SK-N-SH treated with all-trans-retinoic acid at 6 μM for 48 hours (cell line): ENCODE results near the gene DNAAF1.

Experiments
- ATAC-seq: fragments of 200-7000 bp; cut with Tn5 transposase; 3 replicates; pipeline ENCODE4 v1.9.1; 2020; ENCODE audit warnings: mild to moderate bottlenecking, moderate library complexity
- ARNTL ChIP-seq: fragments of 450-650 bp; formaldehyde crosslinking; IDR thresholded peaks from 2 replicates; pipeline ENCODE4 v1.5.0; 2020; ENCODE audit warnings: low read depth, mild to moderate bottlenecking, moderate library complexity, borderline replicate concordance
- BACH2 ChIP-seq: fragments of 250-450 bp; sonication (Bioruptor Pico); IDR thresholded peaks from 2 replicates; pipeline ENCODE4 v1.9.0; 2021; ENCODE audit warnings: mild to moderate bottlenecking, borderline replicate concordance
- CREB5 ChIP-seq: fragments of 250-450 bp; sonication (Bioruptor Pico); IDR thresholded peaks from 2 replicates; pipeline ENCODE4 v1.5.1; 2020; ENCODE audit warnings: low read depth, mild to moderate bottlenecking, moderate library complexity
- CSDC2 ChIP-seq: fragments of 250-450 bp; sonication (Bioruptor Pico); IDR thresholded peaks from 2 replicates; pipeline ENCODE4 v1.5.0; 2020; ENCODE audit warnings: mild to moderate bottlenecking, moderate library complexity
- CSRNP3 ChIP-seq: fragments of 250-450 bp; sonication (Bioruptor Pico); IDR thresholded peaks from 2 replicates; pipeline ENCODE4 v1.5.1; 2021; ENCODE audit warnings: mild to moderate bottlenecking, moderate library complexity
- ESRRG ChIP-seq: fragments of 250-450 bp; sonication (Bioruptor Pico); IDR thresholded peaks from 2 replicates; pipeline ENCODE4 v1.6.1; 2021; ENCODE audit warnings: mild to moderate bottlenecking
- GLIS3 ChIP-seq: fragments of 250-450 bp; sonication (Bioruptor Pico); IDR thresholded peaks from 2 replicates; pipeline ENCODE4 v1.5.0; 2020; ENCODE audit warnings: mild to moderate bottlenecking, moderate library complexity
- OSR1 ChIP-seq: fragments of 250-450 bp; sonication (Bioruptor Pico); IDR thresholded peaks from 2 replicates; pipeline ENCODE4 v1.8.0; 2022; ENCODE audit warnings: moderate library complexity, mild to moderate bottlenecking, inconsistent platforms
- POU6F1 ChIP-seq: fragments of 250-450 bp; sonication (Bioruptor Pico); IDR thresholded peaks from 2 replicates; pipeline ENCODE4 v1.8.0; 2021; ENCODE audit warnings: low read depth, mild to moderate bottlenecking, moderate library complexity, borderline replicate concordance
- PPARA ChIP-seq: fragments of 250-450 bp; sonication (Bioruptor Pico); IDR thresholded peaks from 2 replicates; pipeline ENCODE4 v1.5.0; 2020; ENCODE audit warnings: mild to moderate bottlenecking, borderline replicate concordance
- RARB ChIP-seq: fragments of 250-450 bp; sonication (Bioruptor Pico); IDR thresholded peaks from 2 replicates; pipeline ENCODE4 v1.8.0; 2021; ENCODE audit warnings: mild to moderate bottlenecking, moderate library complexity
- SNAI2 ChIP-seq: fragments of 250-450 bp; sonication (Bioruptor Pico); IDR thresholded peaks from 2 replicates; pipeline ENCODE4 v1.5.0; 2020; ENCODE audit warnings: mild to moderate bottlenecking, moderate library complexity
- TCF4 ChIP-seq: fragments of 250-450 bp; sonication (Bioruptor Pico); IDR thresholded peaks from 2 replicates; pipeline ENCODE4 v1.8.0; 2021; ENCODE audit warnings: mild to moderate bottlenecking, moderate library complexity, borderline replicate concordance
- TOX ChIP-seq: fragments of 250-450 bp; sonication (Bioruptor Pico); IDR thresholded peaks from 2 replicates; pipeline ENCODE4 v1.8.0; 2021; ENCODE audit warnings: mild to moderate bottlenecking, moderate library complexity, borderline replicate concordance
- TSHZ2 ChIP-seq: fragments of 250-450 bp; sonication (Bioruptor Pico); IDR thresholded peaks from 2 replicates; pipeline ENCODE4 v1.5.0; 2020; ENCODE audit warnings: mild to moderate bottlenecking, moderate library complexity
- ZC3H10 ChIP-seq: fragments of 250-450 bp; sonication (Bioruptor Pico); IDR thresholded peaks from 2 replicates; pipeline ENCODE4 v1.5.1; 2021; ENCODE audit warnings: mild to moderate bottlenecking, moderate library complexity
- ZFP3 ChIP-seq: fragments of 250-450 bp; sonication (Bioruptor Pico); IDR thresholded peaks from 2 replicates; pipeline ENCODE4 v1.5.0; 2020; ENCODE audit warnings: mild to moderate bottlenecking, moderate library complexity
- ZFP30 ChIP-seq: fragments of 450-650 bp; formaldehyde crosslinking; IDR thresholded peaks from 2 replicates; pipeline ENCODE4 v1.5.0; 2022; ENCODE audit warnings: mild to moderate bottlenecking, moderate library complexity
- ZNF565 ChIP-seq: fragments of 450-650 bp; formaldehyde crosslinking; conservative IDR thresholded peaks from 2 replicates; pipeline ENCODE4 v1.5.0; 2020; ENCODE audit warnings: low read depth, mild to moderate bottlenecking, moderate library complexity
- ZNF70 ChIP-seq: fragments of 450-650 bp; formaldehyde crosslinking; IDR thresholded peaks from 2 replicates; pipeline ENCODE4 v1.5.0; 2020; ENCODE audit warnings: mild to moderate bottlenecking, moderate library complexity
- ZNF8 ChIP-seq: fragments of 450-650 bp; formaldehyde crosslinking; IDR thresholded peaks from 2 replicates; pipeline ENCODE4 v1.5.0; 2020; ENCODE audit warnings: mild to moderate bottlenecking, moderate library complexity

The DNAAF1 gene

GRCh38 chr16:84220851-84221250 lies 75.7 kb downstream of the DNAAF1 start:
- peak; percentile 65 for ATAC-seq
- TF ChIP-seq RARB (CRISPR knock-in tag) (no peak), TCF4 (no peak), POU6F1 (CRISPR knock-in tag) (no peak), ZFP3 (CRISPR knock-in tag) (no peak), ESRRG (CRISPR knock-in tag) (no peak), ZNF565 (no peak), GLIS3 (CRISPR knock-in tag) (no peak), ZC3H10 (CRISPR knock-in tag) (no peak), TOX (CRISPR knock-in tag) (no peak), ZNF70 (no peak), PPARA (CRISPR knock-in tag) (no peak), TSHZ2 (CRISPR knock-in tag) (no peak), BACH2 (CRISPR knock-in tag) (no peak)
- TF ChIP-seq, all 23 proteins: peak for 0

- TF ChIP-seq ZFP30 (CRISPR knock-in tag) (no peak), ZFP3 (CRISPR knock-in tag) (no peak), ZNF8 (CRISPR knock-in tag) (no peak), CSDC2 (CRISPR knock-in tag) (no peak), ARNTL (no peak), TSHZ2 (CRISPR knock-in tag) (no peak), ESRRG (CRISPR knock-in tag) (no peak), RARB (CRISPR knock-in tag) (no peak), POU6F1 (CRISPR knock-in tag) (no peak), CSRNP3 (no peak), ZNF565 (no peak), CREB5 (CRISPR knock-in tag) (no peak), GLIS3 (CRISPR knock-in tag) (no peak), SNAI2 (CRISPR knock-in tag) (no peak), OSR1 (CRISPR knock-in tag) (no peak), TCF4 (no peak), ZC3H10 (CRISPR knock-in tag) (no peak)
- ATAC-seq, result no peak
Observed at GRCh38 chr16:84223456-84223855, 78.3 kb downstream of the DNAAF1 start.
